Measurements from ENCODE around the gene DKK2.

Gene DKK2

DNA sequence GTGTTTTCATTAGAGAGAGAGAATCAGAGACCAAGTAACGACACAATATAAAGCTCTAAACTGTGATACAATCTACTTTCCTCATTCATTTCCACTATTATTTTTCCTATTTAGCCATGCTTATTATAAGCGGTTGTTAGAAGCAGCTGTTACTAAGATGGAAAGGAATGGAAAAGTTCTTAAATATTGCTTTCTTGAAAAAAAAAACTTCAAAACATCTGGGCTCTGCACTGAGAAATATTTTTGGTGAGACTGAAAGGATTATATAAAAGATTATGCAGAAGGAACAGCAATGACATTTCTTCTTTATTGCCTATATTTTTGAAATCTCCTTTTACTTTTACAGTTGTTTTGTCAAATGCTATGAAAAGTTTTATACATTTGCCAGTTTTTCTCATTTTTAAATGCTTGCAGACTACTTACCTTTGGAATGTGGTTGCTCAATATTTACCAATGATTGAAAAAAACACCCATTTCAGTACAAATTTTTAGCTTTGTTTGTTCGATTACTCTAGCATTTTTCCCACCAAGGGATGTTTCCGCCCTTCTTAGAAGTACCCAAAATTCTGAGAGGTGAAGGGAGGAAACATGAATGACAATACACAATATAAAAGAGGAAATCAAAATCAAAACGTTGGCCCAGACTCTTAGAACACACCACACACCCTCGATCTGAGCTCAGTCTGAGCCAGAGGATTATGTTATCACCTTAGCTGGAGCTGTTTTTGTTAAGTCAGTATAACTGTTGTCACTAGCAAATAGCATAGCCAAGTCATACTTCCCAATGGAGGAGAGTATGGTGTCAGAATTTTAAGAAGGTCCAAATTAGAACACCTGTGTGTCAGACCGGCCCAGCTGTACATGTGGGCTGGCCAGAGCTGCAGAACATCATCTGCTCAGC, 18.4 kb downstream of the DKK2 start:
- DNase-seq (ENCODE audit: low read depth in 2 of 2): no peak

DNA sequence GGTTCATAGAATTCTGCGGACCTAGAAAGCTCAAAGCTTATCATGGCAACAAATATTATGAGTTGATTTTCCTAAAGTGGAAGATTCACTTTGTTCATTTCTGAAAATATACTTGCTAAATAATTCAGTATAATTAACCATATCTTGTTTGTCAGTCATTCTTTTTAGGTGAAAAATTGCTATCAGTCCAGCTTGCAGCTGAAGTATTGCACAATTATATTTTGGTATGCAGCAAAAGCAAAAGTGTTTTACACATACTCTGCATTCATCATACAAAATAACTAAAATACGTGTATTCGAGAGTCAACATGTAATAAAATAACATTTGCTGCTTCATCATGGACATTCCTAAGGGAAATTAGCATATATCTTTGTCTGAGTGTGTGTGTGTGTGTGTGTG, 24.8 kb downstream of the DKK2 start:
- DNase-seq (ENCODE audit: low read depth in 2 of 2): no peak

DNA sequence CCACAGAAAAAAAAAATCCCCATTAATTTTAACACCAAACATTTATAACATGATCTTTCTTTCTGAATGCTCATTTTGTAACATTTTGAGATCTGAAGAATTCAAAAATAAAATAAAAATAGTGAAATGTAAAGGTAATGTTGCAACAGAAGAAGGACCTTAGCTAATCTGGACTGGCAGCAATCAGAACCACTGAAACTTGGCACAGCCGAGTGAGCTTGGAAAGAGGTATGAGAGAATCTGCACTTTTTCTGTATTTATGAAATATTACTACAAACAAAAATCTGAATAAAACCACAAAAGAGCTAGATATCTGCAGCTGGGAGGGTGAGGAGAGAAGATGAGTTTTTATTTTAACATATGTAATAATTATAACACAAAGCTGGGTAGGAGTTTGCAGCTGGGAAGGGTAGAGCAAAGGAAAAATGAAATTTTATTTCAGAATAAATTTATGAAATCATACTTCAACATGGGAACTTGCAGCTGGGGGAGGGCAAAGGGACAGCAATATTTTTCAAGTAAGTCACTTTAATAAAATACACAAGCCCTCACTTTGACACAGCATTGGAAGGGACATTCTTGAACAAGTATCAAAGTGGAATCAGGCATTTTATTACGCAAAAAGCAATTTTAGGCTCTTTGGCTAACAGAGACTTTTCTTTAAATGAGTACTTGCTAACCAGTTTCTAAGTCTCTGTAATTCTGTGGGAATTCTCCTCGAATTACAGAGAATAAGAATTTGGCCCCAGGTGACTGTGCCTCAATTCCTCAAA, 26.7 kb downstream of the DKK2 start:
- no peak for DNase-seq (ENCODE audit: low read depth in 2 of 2)

DNA sequence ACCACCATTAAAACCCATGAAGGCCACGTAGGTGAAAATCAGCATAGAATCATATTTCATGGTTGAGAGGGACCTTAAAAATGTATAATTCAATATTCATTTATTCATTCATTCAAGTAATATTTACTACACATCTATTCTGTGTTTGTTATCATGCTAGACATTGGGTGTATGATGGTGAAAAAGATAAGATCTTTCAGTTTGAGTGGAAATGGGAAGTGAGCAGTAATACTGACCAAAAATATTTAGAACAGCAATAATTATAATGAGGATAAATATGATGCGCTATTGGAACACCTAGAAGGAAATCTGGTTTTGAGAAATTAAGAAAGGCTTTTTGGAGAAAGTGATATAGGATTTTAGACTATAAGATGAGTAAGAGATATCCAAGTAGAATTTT, 28.0 kb downstream of the DKK2 start:
- no peak for DNase-seq (ENCODE audit: low read depth in 2 of 2)

DNA sequence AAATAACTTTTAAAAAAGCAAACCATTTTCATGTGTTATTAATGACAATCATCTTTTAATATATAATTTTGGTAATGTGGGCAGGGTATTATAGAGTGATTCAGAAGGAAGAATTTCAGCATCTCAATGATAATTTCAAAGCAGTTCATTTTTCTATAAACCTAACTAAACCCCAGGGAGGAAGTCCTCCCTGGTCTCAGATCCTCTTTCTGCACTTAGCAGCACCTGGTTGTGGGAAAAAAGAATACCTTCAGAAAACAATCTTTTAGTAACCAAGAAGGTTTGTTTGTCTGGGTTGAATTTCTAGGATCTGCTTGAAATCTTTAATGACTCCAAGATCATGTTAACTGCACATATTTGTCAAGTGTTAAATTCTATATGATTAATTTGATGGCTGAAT, 29.9 kb downstream of the DKK2 start:
- no peak for DNase-seq (ENCODE audit: low read depth in 2 of 2)

DNA sequence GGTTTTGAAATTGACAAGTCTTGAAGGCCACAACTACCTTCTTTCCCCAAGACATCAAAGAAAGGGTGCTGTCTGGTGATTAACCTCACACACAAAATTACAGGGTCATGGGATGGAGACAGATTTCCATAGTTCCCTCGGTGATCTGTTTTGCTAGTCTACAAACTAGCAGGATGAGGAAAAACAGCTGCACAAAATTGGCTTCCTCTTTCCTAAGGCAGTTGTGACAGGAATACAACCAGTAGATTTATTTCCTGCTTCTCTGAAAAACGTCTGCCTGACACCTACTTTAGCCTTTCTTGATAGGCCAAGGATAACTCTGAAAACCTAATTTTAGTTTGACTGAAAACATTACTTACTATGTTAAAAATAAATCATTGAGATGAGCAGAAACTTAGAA, 39.6 kb downstream of the DKK2 start:
- DNase-seq (ENCODE audit: low read depth in 2 of 2): no peak

DNA sequence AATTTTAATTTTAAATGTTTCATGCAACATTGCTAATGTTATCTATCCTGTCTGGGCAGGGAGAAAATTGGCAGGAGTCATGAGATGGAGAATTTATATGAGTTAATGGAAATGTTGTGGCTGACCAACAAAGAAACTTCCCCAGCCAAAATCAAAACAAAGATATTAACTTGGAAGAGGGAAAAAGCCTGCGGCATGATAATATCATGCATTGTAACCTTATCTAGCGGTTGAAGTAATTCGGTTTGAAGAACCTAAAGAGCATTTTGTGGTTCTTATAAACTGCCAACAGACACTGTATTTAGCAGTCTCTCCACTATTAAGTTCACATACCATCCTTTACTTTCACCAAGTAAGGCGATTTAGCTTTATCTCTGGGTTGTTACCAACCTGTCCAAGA, 42.3 kb downstream of the DKK2 start:
- no peak for DNase-seq (ENCODE audit: low read depth in 2 of 2)

DNA sequence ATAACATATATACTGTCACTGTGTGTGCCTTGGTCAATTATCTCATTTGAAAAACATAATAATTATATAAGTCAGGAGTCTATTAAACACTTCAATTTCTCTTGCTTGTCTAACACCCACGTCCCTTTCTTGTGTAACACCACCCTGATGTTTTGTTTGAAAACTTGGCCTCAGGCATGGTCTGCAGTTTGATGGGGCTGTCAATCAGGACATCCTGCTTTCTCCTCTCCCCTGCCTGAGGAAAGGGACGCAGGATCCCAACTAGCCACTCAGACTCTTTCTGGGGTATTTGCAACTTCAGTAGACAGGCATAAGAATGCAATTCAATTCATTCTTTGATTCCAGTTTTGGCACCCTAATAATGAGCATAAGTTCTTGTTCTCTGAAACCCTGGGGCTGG, 48.8 kb downstream of the DKK2 start:
- no peak for DNase-seq (ENCODE audit: low read depth in 2 of 2)

DNA sequence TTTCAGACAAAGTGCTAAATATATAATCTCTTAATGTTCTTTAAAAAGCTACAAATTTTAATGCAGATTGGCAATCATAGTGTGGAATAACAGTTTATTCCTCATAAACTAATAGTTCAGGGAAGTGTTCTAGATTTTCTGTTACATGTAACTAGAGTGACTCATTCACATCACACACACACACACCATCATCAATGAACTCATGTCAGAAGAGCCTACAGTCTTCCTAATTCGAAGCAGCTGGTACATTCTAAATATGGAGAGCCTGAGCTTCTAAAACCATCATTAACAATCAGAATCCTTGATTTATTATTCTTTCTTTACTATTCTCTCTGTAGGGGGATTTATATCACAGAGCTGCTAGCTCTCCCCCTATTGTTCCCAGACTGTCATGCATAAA, 49.6 kb downstream of the DKK2 start:
- DNase-seq (ENCODE audit: low read depth in 2 of 2): no peak

DNA sequence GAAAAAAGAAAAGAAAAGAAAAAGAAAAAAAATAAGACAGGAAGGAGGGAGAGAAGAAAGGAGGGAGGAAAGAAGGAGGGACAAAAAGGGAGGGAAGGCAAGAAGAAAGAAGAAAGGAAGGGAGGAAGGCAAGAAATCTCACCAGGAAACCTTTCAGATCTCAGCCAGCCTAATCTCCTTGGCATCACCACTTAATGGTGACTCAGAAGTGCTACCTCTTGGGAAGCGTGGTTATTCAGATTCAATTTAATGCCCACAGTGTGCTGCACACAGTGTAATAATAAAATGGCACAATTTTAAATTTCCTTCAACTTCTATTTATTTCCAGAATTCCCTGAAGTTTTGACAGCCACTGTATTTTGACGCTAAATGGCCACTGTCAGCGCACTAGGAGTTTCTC, 50.3 kb downstream of the DKK2 start:
- DNase-seq (ENCODE audit: low read depth in 2 of 2): no peak

DNA sequence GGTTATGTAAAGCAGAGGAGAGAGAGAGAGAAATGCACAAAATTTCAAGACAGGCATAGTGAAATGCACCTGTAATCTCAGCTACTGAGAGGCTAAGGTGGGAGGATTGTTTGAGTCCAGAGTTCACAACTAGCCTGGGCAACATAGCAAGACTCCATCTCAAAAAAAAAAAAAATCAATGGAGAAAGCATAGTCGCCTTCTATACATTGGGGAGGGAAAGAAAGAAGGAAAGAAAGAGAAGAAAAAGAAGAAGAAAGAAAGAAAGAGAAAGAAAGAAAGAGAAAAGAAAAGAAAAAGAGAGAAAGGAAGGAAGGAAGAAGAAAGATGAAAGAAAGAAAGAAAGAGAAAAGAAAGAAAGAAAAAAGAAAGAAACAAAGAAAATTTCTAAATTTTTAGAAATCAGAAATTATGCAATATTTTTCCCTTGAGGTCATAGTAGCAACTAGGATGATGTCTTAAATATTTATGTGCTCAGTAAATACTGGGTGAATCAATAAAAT, 53.4 kb downstream of the DKK2 start:
- no peak for DNase-seq (ENCODE audit: low read depth in 2 of 2)

DNA sequence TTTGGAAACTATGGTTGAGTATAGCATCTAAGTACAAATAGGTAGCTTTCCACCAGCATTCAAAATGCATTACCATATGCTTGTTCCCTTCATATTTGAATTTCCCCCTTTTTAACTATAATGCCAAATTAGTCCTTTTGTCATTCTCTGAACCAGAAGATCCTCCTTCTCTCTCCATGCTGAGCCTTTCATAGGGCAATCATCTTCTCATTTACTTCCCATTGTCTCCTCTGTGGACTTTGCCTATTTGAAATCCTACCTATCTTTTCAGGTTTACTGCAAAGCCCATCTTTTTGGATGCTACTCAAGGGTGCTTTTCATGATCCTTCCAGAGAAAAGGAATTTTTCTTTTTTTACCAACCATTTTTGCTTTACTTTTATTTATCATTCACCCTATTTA, 54.7 kb downstream of the DKK2 start:
- DNase-seq (ENCODE audit: low read depth in 2 of 2): no peak

DNA sequence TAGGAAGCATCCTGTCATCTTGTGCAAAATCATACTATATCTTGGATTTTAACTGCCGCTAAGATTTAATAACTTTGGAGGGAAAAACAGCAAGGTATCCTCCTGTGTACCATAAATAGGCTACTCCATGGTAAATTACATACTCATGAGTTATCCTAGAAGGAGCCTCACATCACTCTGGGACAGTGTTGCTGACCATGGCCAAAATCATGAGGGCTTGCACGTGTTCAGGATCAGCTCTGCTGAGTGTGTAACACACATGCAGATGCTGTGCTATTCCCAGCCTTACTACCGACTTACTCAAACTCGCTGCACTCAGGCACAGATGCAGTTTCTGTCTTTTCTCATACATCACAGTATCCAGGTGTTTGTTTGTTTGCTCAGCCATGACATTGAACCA, 56.6 kb downstream of the DKK2 start:
- DNase-seq (ENCODE audit: low read depth in 2 of 2): no peak

DNA sequence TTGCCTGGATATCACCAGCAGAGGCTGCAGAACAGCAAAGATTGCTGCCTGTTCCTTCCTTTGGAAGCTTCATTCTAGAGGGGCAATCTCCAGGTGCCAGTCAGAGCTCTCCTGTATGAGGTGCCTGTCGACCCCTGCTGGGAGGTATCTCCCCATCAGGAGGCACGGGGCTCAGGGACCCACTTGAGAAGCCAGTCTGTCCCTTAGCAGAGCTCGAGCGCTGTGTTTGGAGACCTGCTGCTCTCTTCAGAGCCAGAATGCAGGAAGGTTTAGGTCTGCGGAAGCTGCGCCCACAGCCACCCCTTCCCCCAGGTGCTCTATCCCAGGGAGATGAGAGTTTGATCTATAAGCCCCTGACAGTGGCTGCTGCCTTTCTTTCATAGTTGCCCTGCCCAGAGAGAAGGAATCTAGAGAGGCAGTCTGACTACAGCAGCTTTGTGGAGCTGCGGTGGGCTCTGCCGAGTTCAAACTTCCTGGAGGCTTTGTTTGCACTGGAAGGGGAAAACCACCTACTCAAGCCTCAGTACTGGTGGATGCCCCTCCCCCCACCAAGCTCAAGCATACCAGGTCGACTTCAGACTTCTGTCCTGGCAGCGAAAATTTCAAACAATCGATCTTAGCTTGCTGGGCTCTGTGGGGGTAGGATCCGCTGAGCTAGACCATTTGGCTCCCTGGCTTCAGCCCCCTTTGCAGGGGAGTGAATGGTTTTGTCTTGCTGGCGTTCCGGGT, 57.9 kb downstream of the DKK2 start:
- no peak for DNase-seq (ENCODE audit: low read depth in 2 of 2)

DNA sequence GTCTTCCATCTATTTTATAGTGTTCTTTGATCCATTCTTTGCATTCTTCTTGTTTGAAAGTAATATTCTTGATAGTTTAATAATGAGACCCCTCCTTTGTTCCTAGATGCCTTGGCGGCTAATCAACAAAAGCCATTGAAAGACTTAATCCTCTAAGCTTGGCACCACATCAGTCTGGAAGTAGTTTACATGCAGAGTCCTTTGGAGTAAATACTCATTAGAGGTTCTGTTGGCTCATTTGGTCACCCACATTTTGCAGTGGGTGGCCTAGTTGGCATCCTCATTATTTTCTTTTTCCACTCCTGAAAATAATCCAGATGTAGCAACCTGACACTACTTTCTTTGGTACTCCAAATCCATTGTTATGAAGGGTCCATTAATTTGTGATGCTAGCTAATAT, 64.5 kb downstream of the DKK2 start:
- DNase-seq (ENCODE audit: low read depth in 2 of 2): no peak

DNA sequence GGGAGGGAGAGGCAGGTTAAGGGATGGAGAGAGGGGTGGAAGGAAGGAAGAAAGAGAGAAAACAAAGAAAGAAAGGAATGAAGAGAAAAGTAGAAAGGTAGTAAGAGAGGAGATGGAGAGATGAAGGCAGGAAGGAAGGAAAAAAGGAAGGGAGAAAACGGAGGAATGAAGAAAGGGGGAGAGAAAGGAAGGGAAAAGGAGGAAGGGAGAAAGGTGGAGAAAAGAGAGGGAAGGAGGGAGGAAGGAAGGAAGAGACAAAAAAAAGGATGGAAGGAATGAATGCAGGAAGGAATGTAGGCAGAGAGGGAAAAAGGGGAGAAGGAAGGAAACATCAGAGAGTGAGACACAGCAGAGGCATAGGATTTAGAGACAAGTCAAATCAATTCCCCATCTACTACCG, 68.2 kb downstream of the DKK2 start:
- no peak for DNase-seq (ENCODE audit: low read depth in 2 of 2)

DNA sequence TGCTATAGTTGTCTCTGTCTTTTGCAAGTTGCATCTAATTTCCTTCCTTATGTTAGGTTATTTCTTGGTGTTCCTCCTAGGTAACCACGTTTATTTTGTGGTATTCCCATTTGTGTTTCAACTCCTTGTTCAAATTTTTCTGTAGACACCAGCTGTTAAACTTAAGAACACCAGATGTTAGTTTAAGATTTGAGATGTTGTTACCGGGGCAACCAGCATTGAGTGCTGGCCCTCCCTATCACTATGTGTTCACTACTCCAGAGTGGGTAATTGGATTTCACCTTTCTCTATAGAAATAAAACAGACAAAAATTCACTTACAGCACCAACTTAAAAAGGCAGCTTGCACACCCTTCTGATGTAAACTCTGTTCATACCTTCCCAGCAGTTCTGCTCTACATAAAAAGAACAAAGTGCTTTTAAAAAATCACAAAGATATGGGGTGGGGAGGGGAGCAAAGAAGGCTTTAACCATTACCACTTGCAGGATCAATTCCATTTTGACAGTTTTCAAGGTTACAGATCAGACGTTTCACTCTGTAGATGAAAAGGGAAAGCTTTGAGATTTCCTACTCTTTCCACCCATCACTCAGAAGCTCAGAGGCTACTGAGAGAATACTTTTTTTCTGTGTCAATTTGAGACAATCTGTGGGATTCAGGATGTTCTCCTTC, 82.9 kb downstream of the DKK2 start:
- no peak for DNase-seq (ENCODE audit: low read depth in 2 of 2)

DNA sequence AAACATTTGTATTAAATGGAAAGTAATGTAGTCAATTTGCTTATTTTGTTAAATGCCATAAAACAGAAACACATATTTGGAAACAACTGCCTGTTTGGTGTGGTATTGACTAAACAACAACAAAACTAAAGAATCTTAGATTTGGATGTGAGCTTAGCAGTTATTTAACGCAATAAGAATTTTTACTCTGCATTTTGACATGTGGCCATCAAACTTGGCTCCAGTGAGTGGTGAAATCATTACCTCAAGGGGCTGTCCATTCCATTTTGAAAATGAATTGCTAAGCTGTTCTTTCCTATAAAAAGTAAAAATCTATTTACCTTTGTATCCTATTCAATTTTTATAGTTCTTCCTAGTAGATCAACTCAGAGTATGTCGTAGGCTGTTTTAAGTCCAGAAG, 84.2 kb downstream of the DKK2 start:
- DNase-seq (ENCODE audit: low read depth in 2 of 2): no peak

DNA sequence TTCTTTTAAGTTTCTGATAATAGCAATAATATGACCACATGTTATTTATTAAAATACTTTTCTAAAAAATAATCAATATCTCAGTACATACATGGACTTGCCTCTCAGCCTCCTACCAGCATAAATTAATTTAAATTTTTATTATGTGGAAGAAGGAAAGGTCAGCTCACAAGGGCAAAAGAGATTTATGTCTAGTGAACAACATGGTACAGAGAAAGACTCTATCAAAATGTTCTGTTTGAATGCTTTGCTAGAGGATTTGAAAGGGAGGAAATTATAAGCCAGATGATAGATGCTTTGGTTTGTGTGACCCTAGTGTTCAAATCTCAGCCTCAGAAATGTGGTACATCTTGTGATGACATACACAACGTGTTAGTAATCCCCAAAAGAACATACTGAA, 94.3 kb downstream of the DKK2 start:
- no peak for DNase-seq (ENCODE audit: low read depth in 2 of 2)

DNA sequence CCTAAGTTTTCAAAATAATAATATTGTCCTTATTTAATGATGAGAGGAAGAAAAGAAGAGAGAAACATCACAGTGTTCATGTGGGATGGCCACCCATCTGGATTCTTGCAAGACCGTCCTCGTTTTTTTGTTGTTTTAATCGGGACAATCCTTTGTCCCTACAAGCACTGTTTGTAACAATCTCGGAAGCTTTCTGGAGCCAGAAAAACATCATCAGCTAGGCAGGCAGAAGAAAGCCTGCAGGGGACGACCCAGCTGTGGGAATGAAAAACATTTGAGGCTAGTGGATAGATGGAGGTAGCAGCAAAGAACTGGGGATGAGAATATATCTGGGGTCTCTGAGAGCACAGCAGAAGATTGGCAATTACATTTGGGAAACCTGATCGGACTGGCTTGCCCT, 105.6 kb downstream of the DKK2 start:
- DNase-seq (ENCODE audit: low read depth in 2 of 2): no peak

DNA sequence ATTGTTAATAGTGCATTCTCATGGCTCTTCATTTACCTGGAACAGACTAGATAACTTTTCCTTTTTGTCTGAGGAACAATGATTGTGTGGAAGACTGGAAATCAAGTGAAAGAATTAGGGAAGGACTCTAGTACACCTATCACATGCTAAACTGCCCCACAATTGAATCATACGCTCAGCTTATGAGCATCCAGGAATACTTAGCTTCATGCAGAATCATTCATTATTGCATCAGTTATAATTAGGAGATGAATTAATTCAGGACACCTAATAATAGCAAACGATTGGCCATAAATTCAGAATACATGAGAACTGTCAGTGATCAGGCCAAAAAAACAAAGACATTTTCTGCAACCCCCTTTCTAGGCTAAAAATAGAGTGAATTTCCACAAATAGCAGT, 106.9 kb downstream of the DKK2 start:
- DNase-seq (ENCODE audit: low read depth in 2 of 2): no peak

DNA sequence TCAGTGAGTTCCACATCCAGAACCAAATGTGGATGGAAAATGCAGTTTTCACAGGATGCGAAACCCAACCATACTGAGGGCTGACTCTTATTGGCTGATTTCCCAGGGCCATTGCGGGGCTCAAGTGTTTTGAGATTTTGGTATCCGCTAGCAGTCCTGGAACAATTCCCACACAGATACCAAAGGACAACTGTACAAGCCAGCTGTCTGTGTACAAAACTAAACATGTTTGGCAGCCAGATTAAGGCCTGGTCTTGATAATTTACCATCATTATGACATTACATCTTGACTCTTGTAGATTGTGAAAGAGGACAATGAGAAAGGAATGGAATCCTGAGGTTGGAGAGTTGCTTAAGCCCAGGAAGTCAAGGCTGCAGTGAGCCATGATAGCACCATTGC, 121.9 kb downstream of the DKK2 start:
- DNase-seq (ENCODE audit: low read depth in 2 of 2): no peak
